IMR-90 (cell line): Measurements from ENCODE around the gene BACH1. TPM values are rescaled to one million over a fixed set of nuclear protein-coding genes. Genes with fewer than 3 reads are reported as not detected.

Experiments used
- ATAC-seq: fragments of 200-7000 bp; cut with Tn5 transposase; 2 replicates; pipeline ENCODE4 v1.9.1; 2020; ENCODE audit warnings: low read depth, mild to moderate bottlenecking, moderate library complexity
- BruUV-seq: library from RNA; stranded (reverse); fragments of 400-500 nt; replicated peaks from 2 replicates; lab custom pipeline; 2021; lab: Mats Ljungman, UMichigan
- CTCF ChIA-PET: fragments of 300-600 bp; formaldehyde crosslinking; extraction: SDS; loops from one replicate; lab custom pipeline; 2021; ENCODE audit warnings: antibody characterized with exemption; lab: Yijun Ruan, JAX
- POLR2A ChIA-PET: fragments of 300-600 bp; sonication (Branson Sonifier 250); formaldehyde crosslinking; loops from one replicate; lab custom pipeline; 2022; ENCODE audit warnings: antibody characterized with exemption; ENCODE audit not compliant: unreplicated experiment; lab: Charles Lee
- DNase-seq: peaks from one replicate; pipeline ENCODE4 v3.0.0; 2013
- H2AFZ ChIP-seq: replicated peaks from 2 replicates; pipeline ENCODE3; 2013; ENCODE audit warnings: low read length, mild to moderate bottlenecking; ENCODE audit not compliant: poor library complexity
- H2AK5ac ChIP-seq: 2 replicates; pipeline ENCODE4 v1.6.1; 2013; ENCODE audit warnings: low read depth, low read length, inconsistent platforms
- H2AK9ac ChIP-seq: replicated peaks from 2 replicates; pipeline ENCODE3; 2013; ENCODE audit warnings: mild to moderate bottlenecking, low read depth, low read length, moderate library complexity; ENCODE audit not compliant: poor library complexity
- H2BK120ac ChIP-seq: 2 replicates; pipeline ENCODE4 v1.6.1; 2013; ENCODE audit warnings: low read depth, low read length, inconsistent platforms
- H2BK15ac ChIP-seq: 3 replicates; pipeline ENCODE4 v1.6.1; 2013; ENCODE audit warnings: low read depth, low read length, inconsistent platforms
- H2BK20ac ChIP-seq: 2 replicates; pipeline ENCODE4 v1.6.1; 2013; ENCODE audit warnings: low read depth, mild to moderate bottlenecking, inconsistent platforms, low read length, moderate library complexity
- H2BK5ac ChIP-seq: 2 replicates; pipeline ENCODE4 v1.6.1; 2013; ENCODE audit warnings: mild to moderate bottlenecking, low read depth, low read length, inconsistent platforms; ENCODE audit not compliant: poor library complexity, severe bottlenecking
- H3K14ac ChIP-seq: replicated peaks from 2 replicates; pipeline ENCODE4 v1.6.1; 2013; ENCODE audit warnings: low read depth, low read length, inconsistent platforms
- H3K18ac ChIP-seq: 2 replicates; pipeline ENCODE4 v1.6.1; 2013; ENCODE audit warnings: low read depth, low read length, control low read depth
- H3K23ac ChIP-seq: 2 replicates; pipeline ENCODE4 v1.6.1; 2013; ENCODE audit warnings: low read depth, low read length, inconsistent platforms
- H3K27ac ChIP-seq: 2 replicates; pipeline ENCODE4 v1.5.1; 2013; ENCODE audit warnings: mild to moderate bottlenecking, control low read depth, low read length; ENCODE audit not compliant: insufficient read depth
- H3K27me3 ChIP-seq: 2 replicates; pipeline ENCODE4 v1.6.1; 2013; ENCODE audit warnings: low read length; ENCODE audit not compliant: control insufficient read depth, insufficient read depth
- H3K36me3 ChIP-seq: 2 replicates; pipeline ENCODE4 v1.6.1; 2013; ENCODE audit warnings: low read length, mixed read lengths; ENCODE audit not compliant: control insufficient read depth, insufficient read depth
- H3K4ac ChIP-seq: 2 replicates; pipeline ENCODE4 v1.6.1; 2013; ENCODE audit warnings: low read depth, low read length, inconsistent platforms
- H3K4me1 ChIP-seq: 2 replicates; pipeline ENCODE4 v1.6.1; 2013; ENCODE audit warnings: low read length, mixed read lengths; ENCODE audit not compliant: control insufficient read depth, insufficient read depth
- H3K4me2 ChIP-seq: 2 replicates; pipeline ENCODE4 v1.6.1; 2013; ENCODE audit warnings: low read depth, mild to moderate bottlenecking, control low read depth, low read length, moderate library complexity
- H3K4me3 ChIP-seq: 2 replicates; pipeline ENCODE4 v1.5.1; 2013; ENCODE audit warnings: low read depth, mild to moderate bottlenecking, control low read depth, low read length, moderate library complexity; ENCODE audit not compliant: insufficient read depth
- H3K56ac ChIP-seq: 2 replicates; pipeline ENCODE4 v1.6.1; 2013; ENCODE audit warnings: low read length, inconsistent platforms; ENCODE audit not compliant: insufficient read depth; ENCODE audit errors: extremely low read depth
- H3K79me1 ChIP-seq, 2 experiments: 2 replicates each; pipeline ENCODE4 v1.6.1; 2013; ENCODE audit warnings: low read length in 2 of 2, inconsistent platforms in 1 of 2, low read depth in 1 of 2
- H3K9ac ChIP-seq: 2 replicates; pipeline ENCODE4 v1.6.1; 2013; ENCODE audit warnings: low read depth, low read length, control low read depth
- H3K9me1 ChIP-seq: 2 replicates; pipeline ENCODE4 v1.6.1; 2013; ENCODE audit warnings: low read length, inconsistent platforms; ENCODE audit not compliant: insufficient read depth
- H3K9me3 ChIP-seq: 2 replicates; pipeline ENCODE4 v1.6.1; 2013; ENCODE audit warnings: low read length; ENCODE audit not compliant: control insufficient read depth, insufficient read depth
- H4K20me1 ChIP-seq: 2 replicates; pipeline ENCODE4 v1.6.1; 2013; ENCODE audit warnings: low read length, inconsistent platforms; ENCODE audit not compliant: insufficient read depth
- H4K5ac ChIP-seq: 2 replicates; pipeline ENCODE4 v1.6.1; 2013; ENCODE audit warnings: mild to moderate bottlenecking, low read depth, low read length, control low read depth
- H4K8ac ChIP-seq, 2 experiments: 2 replicates each; pipeline ENCODE4 v1.6.1; 2013; ENCODE audit warnings: low read depth in 2 of 2, low read length in 2 of 2, control low read depth in 1 of 2, inconsistent platforms in 1 of 2
- H4K91ac ChIP-seq: 2 replicates; pipeline ENCODE4 v1.6.1; 2013; ENCODE audit warnings: low read depth, low read length, inconsistent platforms; ENCODE audit not compliant: insufficient read depth
- CEBPB ChIP-seq: IDR thresholded peaks from 2 replicates; pipeline ENCODE4 v1.6.1; 2012; ENCODE audit warnings: low read depth, low read length, improper control_type of control experiment
- CHD1 ChIP-seq: IDR thresholded peaks from 2 replicates; pipeline ENCODE4 v1.6.1; 2012; ENCODE audit warnings: low read depth, low read length, improper control_type of control experiment
- ELK1 ChIP-seq: fragments of 150-350 bp; IDR thresholded peaks from 2 replicates; pipeline ENCODE4 v1.6.1; 2016; ENCODE audit warnings: low read depth, mild to moderate bottlenecking, low read length, moderate library complexity, borderline replicate concordance
- FOS ChIP-seq: fragments of 150-350 bp; IDR thresholded peaks from 2 replicates; pipeline ENCODE4 v1.6.1; 2016; ENCODE audit warnings: low read depth, low read length
- MAFK ChIP-seq: IDR thresholded peaks from 2 replicates; pipeline ENCODE4 v1.6.1; 2012; ENCODE audit warnings: low read depth, low read length, improper control_type of control experiment
- MXI1 ChIP-seq: IDR thresholded peaks from 2 replicates; pipeline ENCODE4 v1.6.1; 2012; ENCODE audit warnings: low read depth, mild to moderate bottlenecking, low read length, moderate library complexity, borderline replicate concordance
- NFE2L2 ChIP-seq: fragments of 150-350 bp; IDR thresholded peaks from 2 replicates; pipeline ENCODE4 v1.6.1; 2016; ENCODE audit warnings: low read depth, mild to moderate bottlenecking, low read length
- POLR2A ChIP-seq: IDR thresholded peaks from 2 replicates; pipeline ENCODE4 v1.6.1; 2012; ENCODE audit warnings: mild to moderate bottlenecking, low read depth, low read length
- RFX5 ChIP-seq: IDR thresholded peaks from 2 replicates; pipeline ENCODE4 v1.8.0; 2012; ENCODE audit warnings: low read depth, mild to moderate bottlenecking, low read length, moderate library complexity
- SMC3 ChIP-seq: fragments of 150-350 bp; IDR thresholded peaks from 2 replicates; pipeline ENCODE4 v1.6.1; 2016; ENCODE audit warnings: low read depth, mild to moderate bottlenecking, antibody characterized with exemption, low read length, moderate library complexity
- WGBS, 2 experiments: methylation state at CpG; one replicate each; pipeline versions ENCODE4 v1.1.5 to v1.1.7; 2013; ENCODE audit warnings: missing lambda C conversion rate in 2 of 2; ENCODE audit not compliant: insufficient read length in 1 of 2; ENCODE audit errors: extremely low coverage in 2 of 2; 5-methylcytosine and 5-hydroxymethylcytosine counted together
- dilution Hi-C: fragments of 300-500 bp; cut with HindIII; formaldehyde crosslinking; loops from one replicate; pipeline ENCODE4 v1.14.3; 2018; ENCODE audit warnings: low sequenced_read_pairs; ENCODE audit not compliant: unreplicated experiment
- in situ Hi-C: fragments of 300-500 bp; cut with MboI; formaldehyde crosslinking; loops from 3 replicates; pipeline ENCODE4 v1.14.3; 2019; ENCODE audit warnings: low sequenced_read_pairs, inconsistent platforms, mixed read lengths
- intact Hi-C: fragments of 100-400 bp; cut with micrococcal nuclease; formaldehyde crosslinking; loops from 2 replicates; pipeline ENCODE4 v1.10.0; 2022
- polyA plus RNA-seq, 3 experiments: library from polyadenylated mRNA; depleted of rRNA; stranded (reverse); fragments of >200 nt; gene quantifications; 2 replicates each; pipeline ENCODE4 v1.2.3, GENCODE V29; 2012; ENCODE audit warnings: low replicate concordance in 1 of 3
- total RNA-seq: library from RNA; depleted of rRNA; stranded (reverse); fragments of >200 nt; gene quantifications from 2 replicates; pipeline ENCODE4 v1.2.3, GENCODE V29; 2012

The BACH1 gene
- total and polyA plus RNA-seq, 2 of the 4 experiments (the other 2 are of a cell fraction) = 23.1 to 108 TPM

- H3K36me3 ChIP-seq = peaks cover 4% of the 10 kb centered on the region; the same call in 1 of the 2 replicates
- DNase-seq (no peak), ATAC-seq (no peak)
- no peak overlapping the region for H3K9ac ChIP-seq
- no peak overlapping the region for H2AFZ ChIP-seq
- TF ChIP-seq CEBPB (no peak), CHD1 (no peak), FOS (no peak), MXI1 (no peak), RFX5 (no peak), MAFK (no peak), ELK1 (no peak), POLR2A (no peak), NFE2L2 (no peak), SMC3 (no peak)
- no peak overlapping the region for H3K27ac ChIP-seq
- H3K23ac ChIP-seq = no peak overlapping the region
- no peak overlapping the region for H2BK120ac ChIP-seq
- no peak overlapping the region for H3K18ac ChIP-seq
- peaks cover 12% of the 10 kb centered on the region for H3K9me1 ChIP-seq
- no peak overlapping the region for H3K14ac ChIP-seq
- H2BK20ac ChIP-seq = no peak overlapping the region
- dilution Hi-C loops = no loop called here
- CTCF ChIA-PET = no interaction called here
- H2BK15ac ChIP-seq = no peak overlapping the region
- H3K4me2 ChIP-seq = no peak overlapping the region
- H4K91ac ChIP-seq = no peak overlapping the region
- H3K4ac ChIP-seq = no peak overlapping the region
- H3K27me3 ChIP-seq = no peaks in the 10 kb centered on the region
- no CpG with 5 or more reads among the region's 2 CpGs for WGBS, 2 experiments
- H3K79me1 ChIP-seq = peaks cover 0 to 56% of the 10 kb centered on the region in 2 experiments; a peak in 2 of 4 replicates
- BruUV-seq = no TSS peak
- peaks cover 20% of the 10 kb centered on the region for H3K4me1 ChIP-seq
- H4K20me1 ChIP-seq = peaks cover 96% of the 10 kb centered on the region
- no peak overlapping the region for H2BK5ac ChIP-seq
- intact Hi-C loops = loop anchor here (10.0 kb wide), 1 partner anchor 403 kb away; no protein-coding TSS in a partner anchor
- no peak overlapping the region for H2AK9ac ChIP-seq
- POLR2A ChIA-PET = no interaction called here
- no peak overlapping the region for H3K56ac ChIP-seq
- no peak overlapping the region for H4K8ac ChIP-seq
- no peaks in the 10 kb centered on the region for H3K9me3 ChIP-seq
- H2AK5ac ChIP-seq = no peak overlapping the region
- H4K5ac ChIP-seq = no peak overlapping the region
- no peak overlapping the region for H3K4me3 ChIP-seq
- in situ Hi-C loops = no loop called here
These were observed 13.1 kb downstream of the BACH1 start for GRCh38 chr21:29311802-29312201.
